Glutamatergic neuron (in vitro differentiated cells): ENCODE measurements around the gene INTS12. TPM values are rescaled to one million over a fixed set of nuclear protein-coding genes. Genes with fewer than 3 reads are reported as not detected.
A peak's percentile ranks its signal among the peaks of the same experiment; 100 is the strongest.

Experiments
- DNase-seq: peaks from one replicate; pipeline ENCODE4 v3.0.0; 2022
- H3K27ac Mint-ChIP-seq: one replicate; pipeline ENCODE4 v1.8.0; 2020; ENCODE audit warnings: mild to moderate bottlenecking, mixed read lengths, inconsistent platforms; ENCODE audit not compliant: unreplicated experiment
- H3K27me3 Mint-ChIP-seq: one replicate; pipeline ENCODE4 v1.8.0; 2020; ENCODE audit warnings: mild to moderate bottlenecking, moderate library complexity, mixed read lengths, inconsistent platforms; ENCODE audit not compliant: unreplicated experiment
- H3K36me3 Mint-ChIP-seq: one replicate; pipeline ENCODE4 v1.8.0; 2020; ENCODE audit warnings: mild to moderate bottlenecking, mixed read lengths, inconsistent platforms; ENCODE audit not compliant: unreplicated experiment
- H3K4me1 Mint-ChIP-seq: one replicate; pipeline ENCODE4 v1.8.0; 2020; ENCODE audit warnings: mild to moderate bottlenecking, low read depth, mixed read lengths, inconsistent platforms; ENCODE audit not compliant: unreplicated experiment
- H3K4me3 Mint-ChIP-seq: one replicate; pipeline ENCODE4 v1.8.0; 2020; ENCODE audit warnings: mild to moderate bottlenecking, mixed read lengths, inconsistent platforms; ENCODE audit not compliant: unreplicated experiment
- H3K9me3 Mint-ChIP-seq: one replicate; pipeline ENCODE4 v1.8.0; 2020; ENCODE audit warnings: mild to moderate bottlenecking, moderate library complexity, mixed read lengths, inconsistent platforms; ENCODE audit not compliant: unreplicated experiment
- CTCF ChIP-seq: fragments of 200-600 bp; sonication (generic); IDR thresholded peaks from one replicate; pipeline ENCODE4 v1.5.0; 2021; ENCODE audit not compliant: partially characterized antibody, unreplicated experiment
- total RNA-seq: library from RNA; stranded (reverse); fragmentation: NEBNext Ultra II Directional; extraction: Animal tissue kit (Norgen Biotek cat#: 25700); gene quantifications from one replicate; pipeline ENCODE4 v1.2.1, GENCODE V29; 2021; ENCODE audit not compliant: unreplicated experiment

The INTS12 gene
- total RNA-seq, 1 donor from 2014 or later, result 23.5 TPM

- Mint-ChIP-seq H3K4me1 (no peaks in the 10 kb centered on the region), H3K36me3 (no peaks in the 10 kb centered on the region), H3K4me3 (no peak overlapping the region), H3K9me3 (no peaks in the 10 kb centered on the region), H3K27ac (no peak overlapping the region), H3K27me3 (no peaks in the 10 kb centered on the region)
- no peak for TF ChIP-seq CTCF
- no peak for DNase-seq
These were observed 63.0 kb downstream of the INTS12 start for GRCh38 chr4:105645440-105645839.

GRCh38 chr4:105644257-105644656 is 64.2 kb downstream of the INTS12 start:
- no peaks in the 10 kb centered on the region for H3K9me3 Mint-ChIP-seq
- no peaks in the 10 kb centered on the region for H3K4me1 Mint-ChIP-seq
- no peak overlapping the region for H3K4me3 Mint-ChIP-seq
- H3K27me3 Mint-ChIP-seq, result no peaks in the 10 kb centered on the region
- no peak for TF ChIP-seq CTCF
- DNase-seq, result no peak
- no peak overlapping the region for H3K27ac Mint-ChIP-seq
- no peaks in the 10 kb centered on the region for H3K36me3 Mint-ChIP-seq

GRCh38 chr4:105641845-105642244 is 66.6 kb downstream of the INTS12 start:
- Mint-ChIP-seq H3K27ac (no peak overlapping the region), H3K9me3 (no peaks in the 10 kb centered on the region), H3K27me3 (no peaks in the 10 kb centered on the region), H3K4me1 (peaks cover 4% of the 10 kb centered on the region), H3K4me3 (no peak overlapping the region), H3K36me3 (no peaks in the 10 kb centered on the region)
- no peak for TF ChIP-seq CTCF
- DNase-seq, result no peak

- no peaks in the 10 kb centered on the region for H3K27me3 Mint-ChIP-seq
- no peak for TF ChIP-seq CTCF
- no peak overlapping the region for H3K4me3 Mint-ChIP-seq
- peaks cover 6% of the 10 kb centered on the region for H3K4me1 Mint-ChIP-seq
- no peaks in the 10 kb centered on the region for H3K36me3 Mint-ChIP-seq
- H3K9me3 Mint-ChIP-seq, result no peaks in the 10 kb centered on the region
- no peak overlapping the region for H3K27ac Mint-ChIP-seq
- peak; percentile 51 for DNase-seq
These were observed 70.9 kb downstream of the INTS12 start for GRCh38 chr4:105637408-105638176.

GRCh38 chr4:105634402-105635080 is 73.9 kb downstream of the INTS12 start:
- no peaks in the 10 kb centered on the region for H3K9me3 Mint-ChIP-seq
- no peaks in the 10 kb centered on the region for H3K36me3 Mint-ChIP-seq
- H3K4me3 Mint-ChIP-seq, result no peak overlapping the region
- DNase-seq, result no peak
- TF ChIP-seq CTCF, result no peak
- H3K27ac Mint-ChIP-seq, result no peak overlapping the region
- H3K4me1 Mint-ChIP-seq, result peaks cover 6% of the 10 kb centered on the region
- H3K27me3 Mint-ChIP-seq, result no peaks in the 10 kb centered on the region
